ENCODE measurements around the gene TNMD.

DNA sequence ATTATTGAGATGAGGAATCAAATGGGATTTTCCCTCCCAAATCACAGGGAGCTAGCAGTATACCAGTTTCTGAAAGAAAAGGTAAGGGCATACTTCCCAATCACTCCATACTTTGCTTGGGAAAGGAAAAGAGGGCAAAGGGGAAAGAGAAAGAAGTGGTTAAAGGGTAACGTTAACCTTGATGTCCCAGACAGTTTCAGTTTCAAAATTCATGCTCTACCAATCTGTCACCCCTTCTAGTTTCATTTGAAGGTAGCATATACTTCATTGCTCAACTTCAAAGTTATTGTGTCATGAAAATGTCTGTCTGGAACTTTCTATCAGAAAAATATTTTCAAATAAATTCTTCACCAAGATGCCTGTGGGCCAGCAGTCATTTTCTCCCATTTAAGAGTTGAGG, 16.0 kb downstream of the TNMD start:
- TF ChIP-seq POLR2A (IDR thresholded peaks at IDR 0.05; ENCODE audit: extremely low read depth, insufficient read length) (no peak), CTCF (IDR thresholded peaks at IDR 0.05; ENCODE audit: low read depth, low read length) (no peak)
